Colonic mucosa (tissue), 4 donors: ENCODE data around the gene VARS1. TPM values are rescaled to one million over a fixed set of nuclear protein-coding genes. Genes with fewer than 3 reads are reported as not detected.
"Not testable (repeated sequence)": the region's sequence is repeated elsewhere in the genome, so short reads cannot be mapped to it uniquely, and the experiment has no call there.

ENCODE experiments used
- DNase-seq: peaks from one replicate; pipeline ENCODE4 v3.0.0-alpha.2; 2020
- H3K27ac ChIP-seq: fragments of 200-600 bp; one replicate; pipeline ENCODE4 v1.8.0; 2021
- H3K27me3 ChIP-seq: fragments of 200-600 bp; one replicate; pipeline ENCODE4 v1.8.0; 2021
- H3K36me3 ChIP-seq: fragments of 200-600 bp; one replicate; pipeline ENCODE4 v1.8.0; 2021
- H3K4me1 ChIP-seq: fragments of 200-600 bp; one replicate; pipeline ENCODE4 v1.8.0; 2021; ENCODE audit warnings: mild to moderate bottlenecking
- H3K4me3 ChIP-seq: fragments of 200-600 bp; one replicate; pipeline ENCODE4 v1.8.0; 2021
- H3K9ac ChIP-seq, 2 donors: one replicate each; pipeline ENCODE4 v1.7.0; 2013; ENCODE audit warnings: control low read depth in 2 of 2, low read depth in 2 of 2, low read length in 2 of 2
- H3K9me3 ChIP-seq: fragments of 200-600 bp; one replicate; pipeline ENCODE4 v1.8.0; 2021
- CTCF ChIP-seq: fragments of 200-600 bp; IDR thresholded peaks from one replicate; pipeline ENCODE4 v1.8.0; 2022; ENCODE audit warnings: antibody characterized with exemption, mild to moderate bottlenecking
- intact Hi-C: fragments of 100-400 bp; cut with DNase I; formaldehyde crosslinking; loops from one replicate; pipeline ENCODE4 v1.14.1; 2022
- total RNA-seq, 2 donors: library from RNA; stranded (reverse); fragmentation: NEBNext Ultra II Directional in 1 of 2; extraction: Animal tissue kit (Norgen Biotek cat#: 25700) in 1 of 2; gene quantifications; one replicate each; pipeline ENCODE4 v1.2.1, GENCODE V29; 2021
- donor health status: healthy.
- donor health status: DM: no; HTN: no; CAD: no.
- donor health status: DM: no; HTN: no; CAD: no.

Gene VARS1
- total RNA-seq, 2 donors from 2014 or later = 40.8 to 136 TPM

- H3K9ac ChIP-seq = peak within 1 kb of the TSS; percentile 79 to 97
- DNase-seq = peak; percentile 96
- H3K36me3 ChIP-seq = no peaks in the 10 kb centered on the region
- intact Hi-C loops = no loop called here
- no peaks in the 10 kb centered on the region for H3K9me3 ChIP-seq
- no peak for TF ChIP-seq CTCF
- peak within 1 kb of the TSS; percentile 61 for H3K4me3 ChIP-seq
- H3K27ac ChIP-seq = peak within 1 kb of the TSS; percentile 91
- no peaks in the 10 kb centered on the region for H3K27me3 ChIP-seq
- H3K4me1 ChIP-seq = peaks cover 9% of the 10 kb centered on the region
These were observed 11.1 kb upstream of the VARS1 start, which contains the start of gene LSM2 for GRCh38 chr6:31806470-31807272. Gene LSM2, minus strand, starts transcription at chr6:31806966. Its CDS starts 209 bp downstream, at chr6:31806757.

DNA sequence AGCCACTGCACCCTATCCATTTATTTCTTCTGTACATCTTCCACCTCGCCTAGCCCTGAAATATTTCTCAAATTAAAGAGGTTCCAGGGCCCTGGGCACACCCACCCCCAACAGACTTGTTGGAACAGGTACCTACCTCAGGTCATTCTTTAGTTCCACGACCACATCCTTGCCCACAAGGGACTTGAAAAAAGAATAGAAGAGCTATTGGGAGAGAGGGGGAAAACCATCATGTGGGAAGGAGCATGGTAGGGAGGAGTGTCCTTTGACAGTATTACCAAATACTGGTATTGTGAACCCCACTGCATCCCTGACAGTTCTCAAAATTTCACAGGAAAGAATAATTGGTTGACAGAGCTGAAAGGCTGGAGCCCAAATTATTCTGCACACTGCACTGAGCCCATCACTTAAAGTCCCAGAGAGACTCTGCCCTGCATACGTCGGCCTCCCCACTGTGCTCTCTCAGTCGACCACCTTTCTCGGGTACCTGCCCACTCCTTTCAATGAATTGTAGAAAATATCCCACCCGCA lies 10.5 kb upstream of the VARS1 start:
- no peak for DNase-seq
- Histone ChIP-seq H3K4me3 (peak overlapping the region; percentile 61), H3K9ac (peak overlapping the region; percentile 79 to 97), H3K27ac (peak overlapping the region; percentile 91), H3K9me3 (no peaks in the 10 kb centered on the region), H3K27me3 (no peaks in the 10 kb centered on the region), H3K4me1 (peaks cover 9% of the 10 kb centered on the region), H3K36me3 (no peaks in the 10 kb centered on the region)
- intact Hi-C loops = no loop called here
- no peak for TF ChIP-seq CTCF

DNA sequence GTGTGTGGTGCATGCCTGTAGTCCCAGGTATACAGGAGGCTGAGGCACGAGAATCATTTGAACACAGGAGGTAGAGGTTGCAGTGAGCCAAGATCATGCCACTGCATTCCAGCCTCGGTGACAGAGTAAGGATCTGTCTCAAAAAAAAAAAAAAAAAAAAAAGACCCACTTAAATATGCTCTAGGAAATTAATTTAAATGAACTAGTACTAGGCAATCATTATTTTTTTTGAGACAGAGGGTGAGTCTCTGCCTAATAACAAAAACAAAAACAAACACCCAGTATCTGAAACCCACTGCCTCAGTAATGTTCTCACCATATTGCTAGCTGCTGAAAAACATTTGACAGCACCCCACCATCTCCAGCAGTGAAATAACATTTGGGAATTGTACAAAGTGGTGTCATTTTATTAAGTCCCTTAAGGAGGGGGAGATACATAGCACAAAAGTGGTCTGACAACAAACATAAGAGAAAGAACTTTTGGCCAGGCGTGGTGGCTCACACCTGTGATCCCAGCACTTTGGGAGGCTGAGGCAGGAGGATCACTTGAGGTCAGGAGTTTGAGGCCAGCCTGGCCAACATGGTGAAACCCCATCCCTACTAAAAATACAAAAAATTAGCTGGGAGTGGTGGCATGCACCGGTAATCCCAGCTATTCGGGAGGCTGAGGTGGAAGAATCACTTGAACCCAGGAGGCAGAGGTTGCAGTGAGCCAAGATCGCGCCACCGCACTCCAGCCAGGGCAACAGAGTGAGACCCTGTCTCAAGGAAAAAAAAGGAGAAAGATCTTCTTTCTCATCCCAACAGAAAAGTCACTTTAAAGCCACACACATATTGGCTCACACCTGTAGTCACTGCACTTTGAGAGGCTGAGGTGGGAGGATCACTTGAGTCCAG lies 5.7 kb upstream of the VARS1 start:
- H3K27me3 ChIP-seq, H3K27ac ChIP-seq, intact Hi-C loops: not testable (repeated sequence)

GRCh38 chr6:31799781-31800180 lies 4.2 kb upstream of the VARS1 start:
- no peak overlapping the region for H3K27ac ChIP-seq
- no peaks in the 10 kb centered on the region for H3K36me3 ChIP-seq
- H3K4me3 ChIP-seq = no peak overlapping the region
- H3K27me3 ChIP-seq = no peaks in the 10 kb centered on the region
- TF ChIP-seq CTCF = no peak
- intact Hi-C loops = no loop called here
- H3K9ac ChIP-seq = no peak overlapping the region
- H3K9me3 ChIP-seq = no peaks in the 10 kb centered on the region
- peaks cover 5% of the 10 kb centered on the region for H3K4me1 ChIP-seq
- no peak for DNase-seq

More for the DNA sequence above, 5.7 kb upstream of the VARS1 start:
- DNase-seq, H3K9me3 ChIP-seq, H3K9ac ChIP-seq, H3K36me3 ChIP-seq, H3K4me3 ChIP-seq: not testable (repeated sequence)
- peaks cover 10% of the 10 kb centered on the region for H3K4me1 ChIP-seq

- H3K27me3 ChIP-seq = no peaks in the 10 kb centered on the region
- no peak for DNase-seq
- no peaks in the 10 kb centered on the region for H3K36me3 ChIP-seq
- no peak overlapping the region for H3K27ac ChIP-seq
- no peak for TF ChIP-seq CTCF
- no peak overlapping the region for H3K9ac ChIP-seq
- no peaks in the 10 kb centered on the region for H3K9me3 ChIP-seq
- intact Hi-C loops = no loop called here
- no peak overlapping the region for H3K4me3 ChIP-seq
- peaks cover 5% of the 10 kb centered on the region for H3K4me1 ChIP-seq
These were observed 2.0 kb upstream of the VARS1 start for GRCh38 chr6:31797588-31797987.
